Astrocyte of the cerebellum (primary cell): ENCODE data around the gene LY6G5C.

Experiments used
- DNase-seq: peaks from one replicate; pipeline ENCODE4 v3.0.0-alpha.2; 2011; ENCODE audit warnings: low read depth
- H3K4me3 ChIP-seq: 2 replicates; pipeline ENCODE4 v1.5.1; 2011; ENCODE audit warnings: mild to moderate bottlenecking, low read depth, low read length, moderate library complexity
- in situ Hi-C: cut with HindIII; loops from 2 replicates; pipeline ENCODE4 v1.10.0; 2017; ENCODE audit warnings: low sequenced_read_pairs
- TF ChIP-seq, protein P1 (sequence below): IDR thresholded peaks from 2 replicates; pipeline ENCODE4 v1.5.1; 2012; ENCODE audit warnings: low read length, low read depth, moderate library complexity, mild to moderate bottlenecking; ENCODE audit errors: missing control alignments

LY6G5C gene

DNA sequence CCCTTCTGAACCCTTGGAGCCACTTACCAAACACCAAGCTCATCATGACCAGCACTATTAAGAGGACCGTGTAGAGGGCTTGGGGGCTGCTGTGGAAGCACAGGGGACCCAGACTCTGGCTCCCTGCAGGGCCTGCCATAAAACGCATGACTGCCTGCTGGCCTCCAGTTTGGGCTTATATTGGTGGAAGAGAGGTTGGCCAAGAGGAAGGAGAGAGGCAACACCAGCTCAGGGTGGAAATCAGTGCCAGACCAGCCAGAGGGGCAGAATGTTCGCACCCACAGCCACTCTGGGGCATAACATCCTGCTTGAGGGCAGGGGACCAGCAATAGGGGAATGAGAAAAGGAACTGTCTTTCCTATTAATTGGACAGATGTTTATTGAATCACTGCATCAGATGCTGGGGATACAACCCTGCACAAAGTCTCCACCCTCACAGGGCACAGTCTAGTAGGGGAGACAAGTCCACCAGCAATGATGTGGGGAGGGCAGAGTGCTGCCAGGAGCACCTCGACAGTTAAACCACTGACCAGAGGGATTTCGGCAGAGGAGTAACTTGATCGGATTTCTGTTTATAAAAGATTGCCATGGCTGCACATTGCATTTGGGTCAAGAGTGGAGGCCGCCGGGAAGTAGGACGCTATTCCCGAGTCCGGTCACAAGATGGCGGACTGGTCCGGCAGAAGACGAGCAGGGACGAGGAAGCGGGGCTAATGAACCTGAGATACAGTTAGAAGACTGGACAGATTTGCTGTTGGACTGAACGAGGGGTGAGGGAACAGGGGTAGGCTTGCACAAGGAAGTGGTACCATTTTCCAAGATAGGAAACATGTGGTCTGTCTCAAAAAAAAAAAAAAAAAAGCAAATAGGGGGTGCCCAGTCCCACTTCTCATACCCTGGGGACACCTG lies at the start of gene LY6G5C:
TSS of gene LY6G5C (minus strand) at position 842 of the 909 bp plus-strand sequence. CDS start at position 148, 694 bp downstream.
- TF ChIP-seq, protein P1, sequence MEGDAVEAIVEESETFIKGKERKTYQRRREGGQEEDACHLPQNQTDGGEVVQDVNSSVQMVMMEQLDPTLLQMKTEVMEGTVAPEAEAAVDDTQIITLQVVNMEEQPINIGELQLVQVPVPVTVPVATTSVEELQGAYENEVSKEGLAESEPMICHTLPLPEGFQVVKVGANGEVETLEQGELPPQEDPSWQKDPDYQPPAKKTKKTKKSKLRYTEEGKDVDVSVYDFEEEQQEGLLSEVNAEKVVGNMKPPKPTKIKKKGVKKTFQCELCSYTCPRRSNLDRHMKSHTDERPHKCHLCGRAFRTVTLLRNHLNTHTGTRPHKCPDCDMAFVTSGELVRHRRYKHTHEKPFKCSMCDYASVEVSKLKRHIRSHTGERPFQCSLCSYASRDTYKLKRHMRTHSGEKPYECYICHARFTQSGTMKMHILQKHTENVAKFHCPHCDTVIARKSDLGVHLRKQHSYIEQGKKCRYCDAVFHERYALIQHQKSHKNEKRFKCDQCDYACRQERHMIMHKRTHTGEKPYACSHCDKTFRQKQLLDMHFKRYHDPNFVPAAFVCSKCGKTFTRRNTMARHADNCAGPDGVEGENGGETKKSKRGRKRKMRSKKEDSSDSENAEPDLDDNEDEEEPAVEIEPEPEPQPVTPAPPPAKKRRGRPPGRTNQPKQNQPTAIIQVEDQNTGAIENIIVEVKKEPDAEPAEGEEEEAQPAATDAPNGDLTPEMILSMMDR: peak; percentile 60
- peak within 1 kb of the TSS; percentile 45 for H3K4me3 ChIP-seq
- DNase-seq: peak; percentile 84
- in situ Hi-C loops: no loop called here

DNA sequence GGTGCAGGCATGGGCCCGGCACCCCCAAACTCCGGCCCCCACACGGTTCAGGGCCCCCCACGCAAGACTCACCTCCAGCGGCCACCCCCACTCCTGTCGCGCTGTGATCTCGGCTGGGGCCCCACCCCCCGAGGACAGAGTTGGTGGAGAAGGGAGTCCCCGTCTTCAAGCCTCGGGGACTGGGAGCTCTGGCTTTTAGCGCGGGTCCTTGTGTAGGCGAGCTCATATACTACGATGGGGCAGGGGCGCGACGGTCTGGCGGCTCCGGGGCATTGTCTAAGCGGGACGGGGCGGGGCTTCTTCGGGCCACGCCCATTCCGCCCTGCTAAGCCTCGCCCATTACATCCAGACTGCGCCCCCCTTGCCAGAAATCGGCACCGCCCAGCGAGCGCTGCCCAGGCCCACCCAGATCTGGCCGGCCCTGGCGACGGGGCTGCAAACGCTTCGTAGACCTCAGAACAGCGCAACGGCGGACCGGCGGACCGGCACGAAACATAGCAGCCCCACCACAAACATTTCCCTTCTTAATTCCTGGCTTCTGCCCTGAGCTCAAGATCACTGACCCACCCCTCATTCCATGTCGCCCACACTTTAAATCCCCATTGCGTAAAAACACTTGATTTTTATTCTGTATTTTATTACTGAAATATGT lies 49.2 kb upstream of the LY6G5C start:
- TF ChIP-seq, protein P1: no peak
- peak overlapping the region; percentile 97 for H3K4me3 ChIP-seq
- peak; percentile 78 for DNase-seq

DNA sequence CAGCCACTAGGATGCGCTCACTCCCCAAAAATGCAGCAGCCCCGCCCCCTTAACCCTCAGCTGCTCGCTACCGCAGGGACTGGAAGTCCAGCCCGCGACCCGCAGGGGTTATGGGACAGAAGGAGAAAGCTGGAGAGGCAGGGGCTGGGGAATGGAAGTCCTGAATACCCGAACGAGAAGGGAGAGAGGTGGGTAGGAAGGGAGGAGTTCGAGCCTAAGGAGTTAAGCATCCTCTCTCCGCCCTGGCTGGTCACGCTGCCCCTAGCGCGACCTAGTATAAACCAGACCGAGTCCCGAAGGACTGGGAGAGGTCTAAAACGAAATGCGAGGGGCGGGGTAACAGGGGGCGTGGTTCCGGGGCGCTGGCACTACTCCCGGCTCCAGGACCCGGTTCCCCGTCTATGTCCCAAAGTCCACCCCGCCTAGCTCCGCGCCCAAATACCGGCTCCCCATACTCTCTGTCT lies 48.7 kb upstream of the LY6G5C start:
- DNase-seq: peak; percentile 73
- TF ChIP-seq, protein P1: no peak
- H3K4me3 ChIP-seq: peak overlapping the region; percentile 97
- in situ Hi-C loops: no loop called here

More for the DNA sequence above, 49.2 kb upstream of the LY6G5C start:
- in situ Hi-C loops: loop anchor here (5.0 kb wide), 1 partner anchor 38 kb away; no protein-coding TSS in a partner anchor

- in situ Hi-C loops: no loop called here
Measured at GRCh38 chr6:31728767-31729514, 48.1 kb upstream of the LY6G5C start, which contains the start of gene DDAH2. Gene DDAH2 (minus strand): TSS chr6:31729299. CDS start chr6:31729161, 138 bp downstream.

DNA sequence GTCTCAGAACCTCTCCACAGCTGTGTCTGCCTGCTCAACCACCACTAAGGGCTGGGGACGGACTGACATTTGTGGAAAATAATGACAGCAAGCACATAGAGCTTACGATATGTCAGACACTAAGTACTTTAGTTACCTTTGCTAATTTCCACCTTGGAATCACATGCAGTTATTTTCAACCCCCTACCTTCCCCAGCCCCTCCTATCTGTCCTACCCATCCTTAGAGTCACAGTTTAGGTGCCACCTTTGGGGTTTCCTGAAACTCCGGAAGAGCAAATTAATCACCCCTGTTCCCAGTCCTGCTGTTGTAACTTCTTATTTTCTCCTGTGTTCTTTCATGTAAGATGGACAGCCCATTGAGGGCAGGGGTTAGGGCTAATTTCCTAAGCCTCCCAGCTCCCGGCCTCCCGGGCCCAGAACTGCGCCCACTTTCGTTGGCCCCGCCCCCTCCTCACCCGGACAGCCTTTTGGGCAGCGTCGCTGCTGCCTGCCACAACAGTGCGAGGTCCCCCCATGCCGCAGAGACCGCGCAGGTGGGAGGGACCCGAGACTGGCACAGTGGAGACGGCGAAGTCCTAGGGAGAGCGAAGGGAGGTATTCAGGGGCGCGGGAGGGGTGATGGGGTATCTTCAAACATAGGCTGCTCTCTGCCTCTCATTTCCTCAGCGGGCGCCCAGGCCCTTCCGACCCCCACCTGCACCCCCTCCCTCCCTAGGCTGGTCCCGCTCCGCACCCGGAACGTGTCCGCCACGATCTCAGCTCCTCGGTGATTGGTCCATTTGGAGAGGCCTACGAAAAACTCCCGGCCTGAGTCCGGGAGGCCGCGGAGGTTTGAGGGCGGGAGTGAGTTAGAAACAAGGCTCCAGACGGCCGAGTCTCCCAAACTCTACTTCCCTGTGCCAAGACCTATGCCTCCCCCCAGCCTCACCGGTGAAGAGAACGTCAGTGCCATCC lies 47.1 kb upstream of the LY6G5C start:
- in situ Hi-C loops: no loop called here
- TF ChIP-seq, protein P1: no peak
- peak overlapping the region; percentile 97 for H3K4me3 ChIP-seq
- DNase-seq: no peak

More at GRCh38 chr6:31728767-31729514, 48.1 kb upstream of the LY6G5C start, which contains the start of gene DDAH2:
- TF ChIP-seq, protein P1: peak; percentile 64
- DNase-seq: no peak
- H3K4me3 ChIP-seq: peak within 1 kb of the TSS; percentile 97
